Head of caudate nucleus (tissue), 42 donors: ENCODE measurements around the gene HACD4.
A peak's percentile ranks its signal among the peaks of the same experiment; 100 is the strongest.
"Not testable (repeated sequence)": the region's sequence is repeated elsewhere in the genome, so short reads cannot be mapped to it uniquely, and the experiment has no call there.

Experiments
- DNase-seq, 42 donors: peaks; one replicate each; pipeline versions ENCODE4 v3.0.0 to v3.0.0-alpha.2; 2020 to 2021; ENCODE audit warnings: mixed read lengths in 7 of 42
- intact Hi-C: fragments of 100-400 bp; cut with DNase I; formaldehyde crosslinking; loops from one replicate; pipeline ENCODE4 v1.15.0; 2022

HACD4 gene

GRCh38 chr9:20980832-20981455 is 50.5 kb downstream of the HACD4 start:
- intact Hi-C loops: no loop called here
- DNase-seq: peak in 5 of 42 donors; percentile 11 to 33 (median 19)

DNA sequence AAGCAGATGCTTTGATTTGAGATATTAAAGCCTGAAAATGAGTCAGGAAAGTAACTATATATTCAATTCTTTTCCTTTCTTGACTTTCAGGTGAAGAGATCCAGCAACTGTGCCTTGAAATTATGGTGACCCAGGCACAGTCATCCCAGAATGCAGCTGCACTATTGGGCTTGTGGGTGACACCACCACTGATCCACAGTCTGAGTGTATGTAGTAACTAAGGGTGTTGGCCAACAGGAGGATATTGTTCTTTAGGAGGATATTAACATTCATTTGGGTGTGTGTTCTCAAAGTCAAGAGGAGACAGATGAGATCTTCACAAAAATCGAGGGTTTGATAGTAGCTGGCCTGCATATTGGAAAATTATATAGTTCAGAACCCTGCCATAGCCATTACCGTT is 53.2 kb downstream of the HACD4 start:
- intact Hi-C loops: no loop called here
- no peak for DNase-seq

DNA sequence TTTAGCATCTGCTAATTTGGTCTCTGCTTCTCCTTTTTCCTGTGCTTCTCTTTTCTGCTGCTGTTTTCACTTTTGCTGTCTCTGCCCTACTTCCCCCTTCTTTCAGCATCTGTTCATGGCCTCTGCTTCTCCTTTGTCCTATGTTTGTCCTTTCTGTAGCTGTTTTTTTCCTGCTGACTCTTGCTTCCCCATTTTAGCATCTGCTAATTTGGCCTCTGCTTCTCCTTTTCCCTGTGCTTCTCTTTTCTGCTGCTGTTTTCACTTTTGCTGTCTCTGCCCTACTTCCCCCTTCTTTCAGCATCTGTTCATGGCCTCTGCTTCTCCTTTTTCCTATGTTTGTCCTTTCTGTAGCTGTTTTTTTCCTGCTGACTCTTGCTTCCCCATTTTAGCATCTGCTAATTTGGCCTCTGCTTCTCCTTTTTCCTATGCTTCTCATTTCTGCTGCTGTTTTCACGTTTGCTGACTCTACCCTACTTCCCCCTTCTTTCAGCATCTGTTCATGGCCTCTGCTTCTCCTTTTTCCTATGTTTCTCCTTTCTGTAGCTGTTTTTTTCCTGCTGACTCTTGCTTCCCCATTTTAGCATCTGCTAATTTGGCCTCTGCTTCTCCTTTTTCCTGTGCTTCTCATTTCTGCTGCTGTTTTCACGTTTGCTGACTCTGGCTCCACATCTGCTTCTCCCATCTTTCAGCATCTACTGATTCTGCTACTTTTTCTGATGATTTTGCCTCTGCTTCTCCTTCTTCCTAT is 57.1 kb downstream of the HACD4 start:
- intact Hi-C loops: not testable (repeated sequence)

GRCh38 chr9:20973246-20973947 is 58.0 kb downstream of the HACD4 start:
- not testable (repeated sequence) for DNase-seq

More for the DNA sequence above, 57.1 kb downstream of the HACD4 start:
- DNase-seq: not testable (repeated sequence)

GRCh38 chr9:20972684-20973083 is 58.8 kb downstream of the HACD4 start:
- intact Hi-C loops: no loop called here

More at GRCh38 chr9:20973246-20973947, 58.0 kb downstream of the HACD4 start:
- intact Hi-C loops: not testable (repeated sequence)

GRCh38 chr9:20962536-20963225 is 68.8 kb downstream of the HACD4 start:
- DNase-seq: no peak
- intact Hi-C loops: no loop called here

More at GRCh38 chr9:20972684-20973083, 58.8 kb downstream of the HACD4 start:
- DNase-seq: no peak

DNA sequence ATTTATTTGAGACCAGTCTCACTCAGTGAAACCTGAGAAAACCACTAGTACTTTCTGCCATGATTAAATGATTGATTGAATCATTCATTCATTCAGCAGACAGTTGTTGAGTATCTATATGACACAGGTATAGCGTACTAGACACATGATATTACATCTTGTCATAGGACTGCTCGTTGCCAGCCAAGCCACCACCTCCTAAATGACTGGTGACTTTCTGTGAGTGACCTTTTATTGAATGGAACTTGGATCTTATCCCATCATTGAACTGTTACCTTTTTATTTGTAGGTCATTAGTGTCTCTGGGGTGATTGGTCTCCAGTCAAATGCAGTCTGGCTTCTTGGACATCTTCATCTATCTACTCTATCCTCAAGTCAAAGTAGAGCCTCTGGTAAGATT is 80.7 kb downstream of the HACD4 start:
- no peak for DNase-seq
- intact Hi-C loops: no loop called here
